AG09309 (cell line): ENCODE measurements around the gene RAB31.
"Not testable (repeated sequence)": the region's sequence is repeated elsewhere in the genome, so short reads cannot be mapped to it uniquely, and the experiment has no call there.

Experiments used
- DNase-seq: peaks from one replicate; pipeline ENCODE4 v3.0.0-alpha.2; 2010; ENCODE audit warnings: low read depth
- H3K4me3 ChIP-seq: 2 replicates; pipeline ENCODE4 v1.5.1; 2011; ENCODE audit warnings: mild to moderate bottlenecking, low read depth, low read length, moderate library complexity; ENCODE audit not compliant: control insufficient read depth
- CTCF ChIP-seq: IDR thresholded peaks from 2 replicates; pipeline ENCODE4 v1.5.1; 2011; ENCODE audit warnings: mild to moderate bottlenecking, low read depth, low read length, inconsistent platforms; ENCODE audit not compliant: insufficient read depth, control insufficient read depth; ENCODE audit errors: missing control alignments

Gene RAB31

GRCh38 chr18:9894454-9895068, 186.5 kb downstream of the RAB31 start:
- no peak overlapping the region for H3K4me3 ChIP-seq
- no peak for DNase-seq
- TF ChIP-seq CTCF = no peak

GRCh38 chr18:9897129-9897528, 189.0 kb downstream of the RAB31 start:
- TF ChIP-seq CTCF = no peak
- no peak for DNase-seq
- no peak overlapping the region for H3K4me3 ChIP-seq

- not testable (repeated sequence) for DNase-seq, H3K4me3 ChIP-seq
Measured at GRCh38 chr18:9897787-9898291, 189.7 kb downstream of the RAB31 start.

GRCh38 chr18:9898792-9899549, 190.9 kb downstream of the RAB31 start:
- TF ChIP-seq CTCF = no peak
- H3K4me3 ChIP-seq = no peak overlapping the region
- DNase-seq = no peak

- not testable (repeated sequence) for DNase-seq
Measured at GRCh38 chr18:9899550-9899930, 191.4 kb downstream of the RAB31 start.

GRCh38 chr18:9900699-9901098, 192.6 kb downstream of the RAB31 start:
- DNase-seq = no peak
- H3K4me3 ChIP-seq = no peak overlapping the region
- TF ChIP-seq CTCF = no peak

More at GRCh38 chr18:9899550-9899930, 191.4 kb downstream of the RAB31 start:
- H3K4me3 ChIP-seq = not testable (repeated sequence)

GRCh38 chr18:9901377-9901776, 193.3 kb downstream of the RAB31 start:
- no peak for TF ChIP-seq CTCF
- DNase-seq = no peak
- no peak overlapping the region for H3K4me3 ChIP-seq

- not testable (repeated sequence) for DNase-seq
Measured at GRCh38 chr18:9902264-9902663, 194.2 kb downstream of the RAB31 start.

More at GRCh38 chr18:9902264-9902663, 194.2 kb downstream of the RAB31 start:
- not testable (repeated sequence) for H3K4me3 ChIP-seq
